ENCODE data around the gene CCNE1. TPM values are rescaled to one million over a fixed set of nuclear protein-coding genes. Genes with fewer than 3 reads are reported as not detected.

The CCNE1 gene
- total and polyA plus RNA-seq, 9 of the 15 experiments (the other 6 are each of a cell fraction or from before 2014, with no cell fraction given): 6.2 to 41.0 (median 31.6) TPM

DNA sequence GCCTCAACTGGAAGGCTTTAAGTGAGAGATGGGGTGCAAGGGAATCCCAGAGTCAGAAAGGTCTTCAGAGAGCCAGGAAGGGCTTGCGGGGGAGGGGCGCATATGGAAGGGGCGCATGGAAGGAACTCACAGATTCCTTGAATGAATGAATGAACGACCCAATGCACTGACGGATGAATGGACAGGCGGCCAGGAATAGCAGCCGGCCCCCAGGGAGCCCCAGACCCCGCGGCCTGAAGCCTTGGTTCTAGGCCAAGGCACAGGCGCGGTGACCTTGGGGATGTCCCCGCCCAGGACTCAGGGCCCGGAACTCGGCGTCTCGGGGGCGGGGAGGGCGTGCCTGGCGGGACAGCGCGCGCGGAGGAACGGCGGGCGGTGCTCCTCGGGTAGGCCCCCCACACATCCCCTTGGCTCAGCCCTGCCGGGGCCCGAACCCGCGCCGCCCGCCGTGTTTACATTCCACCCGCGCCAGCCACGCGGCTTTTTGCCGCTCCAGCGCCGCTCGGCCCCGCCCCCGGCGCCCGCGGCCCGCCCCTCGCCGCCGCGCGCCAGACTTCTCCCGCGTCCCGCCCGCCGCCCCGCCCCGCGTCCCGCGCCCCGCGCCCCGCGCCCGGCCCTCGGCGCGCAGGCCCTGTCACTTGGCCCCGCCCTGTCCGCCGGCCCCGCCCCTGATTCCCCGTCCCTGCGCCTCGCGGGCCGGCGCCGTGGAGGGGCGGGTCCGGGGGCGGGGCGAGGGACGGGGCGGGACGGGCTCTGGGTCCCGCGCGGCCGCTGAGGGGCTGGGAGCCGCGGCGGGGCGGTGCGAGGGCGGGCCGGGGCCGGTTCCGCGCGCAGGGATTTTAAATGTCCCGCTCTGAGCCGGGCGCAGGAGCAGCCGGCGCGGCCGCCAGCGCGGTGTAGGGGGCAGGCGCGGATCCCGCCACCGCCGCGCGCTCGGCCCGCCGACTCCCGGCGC is at the start of gene CCNE1 (continued):
- TF ChIP-seq, protein P1, sequence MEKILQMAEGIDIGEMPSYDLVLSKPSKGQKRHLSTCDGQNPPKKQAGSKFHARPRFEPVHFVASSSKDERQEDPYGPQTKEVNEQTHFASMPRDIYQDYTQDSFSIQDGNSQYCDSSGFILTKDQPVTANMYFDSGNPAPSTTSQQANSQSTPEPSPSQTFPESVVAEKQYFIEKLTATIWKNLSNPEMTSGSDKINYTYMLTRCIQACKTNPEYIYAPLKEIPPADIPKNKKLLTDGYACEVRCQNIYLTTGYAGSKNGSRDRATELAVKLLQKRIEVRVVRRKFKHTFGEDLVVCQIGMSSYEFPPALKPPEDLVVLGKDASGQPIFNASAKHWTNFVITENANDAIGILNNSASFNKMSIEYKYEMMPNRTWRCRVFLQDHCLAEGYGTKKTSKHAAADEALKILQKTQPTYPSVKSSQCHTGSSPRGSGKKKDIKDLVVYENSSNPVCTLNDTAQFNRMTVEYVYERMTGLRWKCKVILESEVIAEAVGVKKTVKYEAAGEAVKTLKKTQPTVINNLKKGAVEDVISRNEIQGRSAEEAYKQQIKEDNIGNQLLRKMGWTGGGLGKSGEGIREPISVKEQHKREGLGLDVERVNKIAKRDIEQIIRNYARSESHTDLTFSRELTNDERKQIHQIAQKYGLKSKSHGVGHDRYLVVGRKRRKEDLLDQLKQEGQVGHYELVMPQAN (IDR thresholded peaks at IDR 0.05; ENCODE audit: borderline replicate concordance): peak; percentile 65; the same call in 1 of the 2 replicates
- TF ChIP-seq TAF7 (tag; IDR thresholded peaks at IDR 0.05) (peak; percentile 38; the same call in 1 of the 2 replicates), ZNF143 (CRISPR knock-in tag; IDR thresholded peaks at IDR 0.05) (no peak), FIP1L1 (IDR thresholded peaks at IDR 0.05; ENCODE audit: low read depth, low read length, poor library complexity, severe bottlenecking) (peak; percentile 18), HDAC6 (IDR thresholded peaks at IDR 0.05; ENCODE audit: low read depth, low read length) (no peak), KLF6 (CRISPR knock-in tag; IDR thresholded peaks at IDR 0.05; ENCODE audit: borderline replicate concordance) (peak; percentile 83; the same call in 1 of the 2 replicates), CSDE1 (IDR thresholded peaks at IDR 0.05) (no peak), ZNF146 (CRISPR knock-in tag; IDR thresholded peaks at IDR 0.05; ENCODE audit: unreplicated experiment) (no peak), ZNF79 (CRISPR knock-in tag; IDR thresholded peaks at IDR 0.05; ENCODE audit: low read depth) (no peak), ZNF133 (CRISPR knock-in tag; IDR thresholded peaks at IDR 0.05) (no peak), ZBTB1 (CRISPR knock-in tag; IDR thresholded peaks at IDR 0.05; ENCODE audit: borderline replicate concordance, low read depth) (no peak), SRSF1 (IDR thresholded peaks at IDR 0.05; ENCODE audit: low read depth, low read length) (no peak), ZNF253 (CRISPR knock-in tag; conservative IDR thresholded peaks at IDR 0.05) (no peak), FOXA1 (IDR thresholded peaks at IDR 0.05; ENCODE audit: borderline replicate concordance) (no peak)
- TF ChIP-seq, protein P2, sequence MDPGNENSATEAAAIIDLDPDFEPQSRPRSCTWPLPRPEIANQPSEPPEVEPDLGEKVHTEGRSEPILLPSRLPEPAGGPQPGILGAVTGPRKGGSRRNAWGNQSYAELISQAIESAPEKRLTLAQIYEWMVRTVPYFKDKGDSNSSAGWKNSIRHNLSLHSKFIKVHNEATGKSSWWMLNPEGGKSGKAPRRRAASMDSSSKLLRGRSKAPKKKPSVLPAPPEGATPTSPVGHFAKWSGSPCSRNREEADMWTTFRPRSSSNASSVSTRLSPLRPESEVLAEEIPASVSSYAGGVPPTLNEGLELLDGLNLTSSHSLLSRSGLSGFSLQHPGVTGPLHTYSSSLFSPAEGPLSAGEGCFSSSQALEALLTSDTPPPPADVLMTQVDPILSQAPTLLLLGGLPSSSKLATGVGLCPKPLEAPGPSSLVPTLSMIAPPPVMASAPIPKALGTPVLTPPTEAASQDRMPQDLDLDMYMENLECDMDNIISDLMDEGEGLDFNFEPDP (CRISPR knock-in tag; IDR thresholded peaks at IDR 0.05): no peak
- TF ChIP-seq, protein P3, sequence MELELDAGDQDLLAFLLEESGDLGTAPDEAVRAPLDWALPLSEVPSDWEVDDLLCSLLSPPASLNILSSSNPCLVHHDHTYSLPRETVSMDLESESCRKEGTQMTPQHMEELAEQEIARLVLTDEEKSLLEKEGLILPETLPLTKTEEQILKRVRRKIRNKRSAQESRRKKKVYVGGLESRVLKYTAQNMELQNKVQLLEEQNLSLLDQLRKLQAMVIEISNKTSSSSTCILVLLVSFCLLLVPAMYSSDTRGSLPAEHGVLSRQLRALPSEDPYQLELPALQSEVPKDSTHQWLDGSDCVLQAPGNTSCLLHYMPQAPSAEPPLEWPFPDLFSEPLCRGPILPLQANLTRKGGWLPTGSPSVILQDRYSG (tag; conservative IDR thresholded peaks at IDR 0.05; ENCODE audit: low read depth): no peak
- TF ChIP-seq, protein P4, sequence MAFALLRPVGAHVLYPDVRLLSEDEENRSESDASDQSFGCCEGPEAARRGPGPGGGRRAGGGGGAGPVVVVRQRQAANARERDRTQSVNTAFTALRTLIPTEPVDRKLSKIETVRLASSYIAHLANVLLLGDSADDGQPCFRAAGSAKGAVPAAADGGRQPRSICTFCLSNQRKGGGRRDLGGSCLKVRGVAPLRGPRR (CRISPR knock-in tag; IDR thresholded peaks at IDR 0.05): no peak
- TF ChIP-seq, protein P5, sequence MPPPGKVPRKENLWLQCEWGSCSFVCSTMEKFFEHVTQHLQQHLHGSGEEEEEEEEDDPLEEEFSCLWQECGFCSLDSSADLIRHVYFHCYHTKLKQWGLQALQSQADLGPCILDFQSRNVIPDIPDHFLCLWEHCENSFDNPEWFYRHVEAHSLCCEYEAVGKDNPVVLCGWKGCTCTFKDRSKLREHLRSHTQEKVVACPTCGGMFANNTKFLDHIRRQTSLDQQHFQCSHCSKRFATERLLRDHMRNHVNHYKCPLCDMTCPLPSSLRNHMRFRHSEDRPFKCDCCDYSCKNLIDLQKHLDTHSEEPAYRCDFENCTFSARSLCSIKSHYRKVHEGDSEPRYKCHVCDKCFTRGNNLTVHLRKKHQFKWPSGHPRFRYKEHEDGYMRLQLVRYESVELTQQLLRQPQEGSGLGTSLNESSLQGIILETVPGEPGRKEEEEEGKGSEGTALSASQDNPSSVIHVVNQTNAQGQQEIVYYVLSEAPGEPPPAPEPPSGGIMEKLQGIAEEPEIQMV (tag; conservative IDR thresholded peaks at IDR 0.05; ENCODE audit: low read depth): no peak
